Measurements from ENCODE around the gene CYP26B1. TPM values are rescaled to one million over a fixed set of nuclear protein-coding genes. Genes with fewer than 3 reads are reported as not detected.

The CYP26B1 gene
- total and polyA plus RNA-seq, 11 donors = 0.76 to 5.9 (median 2.1) TPM

- intact Hi-C loops (cut with DNase I) = no loop called here
- DNase-seq (no peak), ATAC-seq (peak; percentile 32 to 51 (median 42))
- no peak for TF ChIP-seq CTCF (IDR thresholded peaks at IDR 0.05)
- TF ChIP-seq POLR2A (IDR thresholded peaks at IDR 0.05) = no peak
- Histone ChIP-seq H3K27ac (no peak overlapping the region), H3K4me3 (no peak overlapping the region), H3K4me1 (no peaks in the 10 kb centered on the region), H3K9me3 (no peaks in the 10 kb centered on the region), H3K27me3 (peaks cover 0 to 8% (median 0%) of the 10 kb centered on the region in 9 donors), H3K36me3 (no peaks in the 10 kb centered on the region)
- 64 to 78% (median 70%) methylated on average over 17 to 18 of the region's 18 CpGs for WGBS, 4 donors
Observed at GRCh38 chr2:72115110-72116080, 32.3 kb downstream of the CYP26B1 start.

- H3K36me3 ChIP-seq = no peaks in the 10 kb centered on the region
- no peak overlapping the region for H3K27ac ChIP-seq
- no peak overlapping the region for H3K4me3 ChIP-seq
- intact Hi-C loops (cut with DNase I) = no loop called here
- no peak for ATAC-seq
- H3K4me1 ChIP-seq = no peaks in the 10 kb centered on the region
- H3K27me3 ChIP-seq = peaks cover 0 to 8% (median 0%) of the 10 kb centered on the region in 9 donors
- DNase-seq = no peak
- H3K9me3 ChIP-seq = no peaks in the 10 kb centered on the region
- WGBS, 4 donors = 93 to 95% (median 94%) methylated on average over 11 of the region's 11 CpGs
- no peak for TF ChIP-seq POLR2A (IDR thresholded peaks at IDR 0.05)
- TF ChIP-seq CTCF (IDR thresholded peaks at IDR 0.05) = no peak
Observed at GRCh38 chr2:72114693-72115051, 33.0 kb downstream of the CYP26B1 start.

- 90 to 95% (median 91%) methylated on average over 10 to 15 of the region's 15 CpGs for WGBS, 4 donors
- H3K9me3 ChIP-seq = no peaks in the 10 kb centered on the region
- H3K36me3 ChIP-seq = no peaks in the 10 kb centered on the region
- TF ChIP-seq CTCF (IDR thresholded peaks at IDR 0.05) (no peak), POLR2A (IDR thresholded peaks at IDR 0.05) (no peak)
- DNase-seq = no peak
- H3K27ac ChIP-seq = no peak overlapping the region
- intact Hi-C loops (cut with DNase I) = no loop called here
- H3K27me3 ChIP-seq = peaks cover 0 to 7% (median 0%) of the 10 kb centered on the region in 9 donors
- no peaks in the 10 kb centered on the region for H3K4me1 ChIP-seq
- ATAC-seq = no peak
- H3K4me3 ChIP-seq = no peak overlapping the region
Observed at GRCh38 chr2:72113847-72114692, 33.6 kb downstream of the CYP26B1 start.

All from heart left ventricle (tissue), 16 donors.